Hippocampal formation (tissue), 2 donors: ENCODE results near the gene ARL13B.
"Not testable (repeated sequence)": the region's sequence is repeated elsewhere in the genome, so short reads cannot be mapped to it uniquely, and the experiment has no call there.

Source experiments
- DNase-seq, 2 donors: peaks; one replicate each; lab custom pipeline; 2025; lab: John Stamatoyannopoulos, UW

ARL13B gene

GRCh38 chr3:93994056-93994455 lies 14.1 kb downstream of the ARL13B start:
- no peak for DNase-seq

- DNase-seq: no peak
These were observed 21.2 kb downstream of the ARL13B start for GRCh38 chr3:94001191-94001590.

GRCh38 chr3:94001827-94002495 lies 22.0 kb downstream of the ARL13B start:
- no peak for DNase-seq

- DNase-seq: peak in 1 of 2 donors; percentile 73
These were observed 24.5 kb downstream of the ARL13B start for GRCh38 chr3:94004301-94004910.

- no peak for DNase-seq
These were observed 28.3 kb downstream of the ARL13B start for GRCh38 chr3:94008253-94008652.

GRCh38 chr3:94009608-94010007 lies 29.7 kb downstream of the ARL13B start:
- no peak for DNase-seq

- no peak for DNase-seq
These were observed 31.3 kb downstream of the ARL13B start for GRCh38 chr3:94011233-94011711.

- no peak for DNase-seq
These were observed 32.2 kb downstream of the ARL13B start for GRCh38 chr3:94012185-94012584.

- no peak for DNase-seq
These were observed 35.1 kb downstream of the ARL13B start for GRCh38 chr3:94015025-94015424.

- DNase-seq: no peak
These were observed 39.7 kb downstream of the ARL13B start for GRCh38 chr3:94019659-94020058.

GRCh38 chr3:94020293-94020692 lies 40.3 kb downstream of the ARL13B start:
- DNase-seq: no peak

- no peak for DNase-seq
These were observed 44.4 kb downstream of the ARL13B start for GRCh38 chr3:94024385-94024784.

- no peak for DNase-seq
These were observed 46.7 kb downstream of the ARL13B start for GRCh38 chr3:94026623-94027022.

GRCh38 chr3:94028093-94028837 lies 48.3 kb downstream of the ARL13B start, which contains the start of gene STX19:
Gene STX19 (minus strand): TSS chr3:94028597. CDS start chr3:94015269, 13,328 bp downstream.
- DNase-seq: no peak

- no peak for DNase-seq
These were observed 57.1 kb downstream of the ARL13B start for GRCh38 chr3:94036909-94037507.

GRCh38 chr3:94043285-94043684 lies 63.3 kb downstream of the ARL13B start:
- DNase-seq: no peak

GRCh38 chr3:94044100-94044936 lies 64.4 kb downstream of the ARL13B start:
- not testable (repeated sequence) for DNase-seq

GRCh38 chr3:94046533-94046932 lies 66.6 kb downstream of the ARL13B start:
- DNase-seq: no peak

- no peak for DNase-seq
These were observed 69.3 kb downstream of the ARL13B start for GRCh38 chr3:94049267-94049666.

GRCh38 chr3:94050546-94050945 lies 70.6 kb downstream of the ARL13B start:
- DNase-seq: no peak

GRCh38 chr3:94061297-94061696 lies 81.3 kb downstream of the ARL13B start:
- DNase-seq: no peak
